ENCODE results near the gene EPHA10.

GRCh38 chr1:37808369-37809319 lies 43.7 kb upstream of the EPHA10 start:
- no peak; the same call in none of the 2 replicates for TF ChIP-seq ZBTB8A (tag by site-specific recombination; IDR thresholded peaks at IDR 0.05)
- no peak for TF ChIP-seq MYNN (tag by site-specific recombination; IDR thresholded peaks at IDR 0.05; ENCODE audit: borderline replicate concordance)
- no peak for TF ChIP-seq ZSCAN16 (tag by site-specific recombination; IDR thresholded peaks at IDR 0.05)
- no peak for TF ChIP-seq ZNF513 (tag by site-specific recombination; IDR thresholded peaks at IDR 0.05)
- no peak for TF ChIP-seq ZSCAN5A (tag by site-specific recombination; IDR thresholded peaks at IDR 0.05)
- no peak for TF ChIP-seq ZNF639 (tag by site-specific recombination; IDR thresholded peaks at IDR 0.05)
- no peak for TF ChIP-seq ZNF558 (tag by site-specific recombination; IDR thresholded peaks at IDR 0.05)
- peak; percentile 38; the same call in 1 of the 2 replicates for TF ChIP-seq SP3 (tag by site-specific recombination; IDR thresholded peaks at IDR 0.05)
- TF ChIP-seq ZNF18 (tag by site-specific recombination; IDR thresholded peaks at IDR 0.05): no peak
- peak; percentile 44; the same call in 1 of the 2 replicates for TF ChIP-seq CTCF (tag by site-specific recombination; IDR thresholded peaks at IDR 0.05)
- no peak for TF ChIP-seq YY1 (tag by site-specific recombination; IDR thresholded peaks at IDR 0.05)
- TF ChIP-seq PRDM10 (tag by site-specific recombination; IDR thresholded peaks at IDR 0.05): peak; percentile 66; the same call in 1 of the 2 replicates
- TF ChIP-seq SETDB1 (IDR thresholded peaks at IDR 0.05; ENCODE audit: insufficient read length, low read length): no peak
